PC-3 (cell line): ENCODE measurements around the gene FAN1.

Experiments used
- CTCF ChIP-seq: fragments of 300-600 bp; sonication (generic); conservative IDR thresholded peaks from 2 replicates; pipeline ENCODE4 v1.5.1; 2017; ENCODE audit warnings: antibody characterized with exemption, low read depth, mild to moderate bottlenecking, low read length
- EZH2 ChIP-seq: fragments of 300-600 bp; sonication (generic); IDR thresholded peaks from one replicate; pipeline ENCODE4 v1.6.1; 2017; ENCODE audit warnings: antibody characterized with exemption, mild to moderate bottlenecking, low read length; ENCODE audit not compliant: unreplicated experiment
- EZH2phosphoT487 ChIP-seq: fragments of 300-600 bp; sonication (generic); IDR thresholded peaks from 2 replicates; pipeline ENCODE4 v1.6.1; 2018; ENCODE audit warnings: mild to moderate bottlenecking, antibody characterized with exemption, low read length, borderline replicate concordance

GRCh38 chr15:30923429-30923828, 19.7 kb downstream of the FAN1 start:
- TF ChIP-seq CTCF (no peak), EZH2phosphoT487 (no peak), EZH2 (no peak)
